Suprapubic skin (tissue), 4 donors: Measurements from ENCODE around the gene S100PBP. TPM values are rescaled to one million over a fixed set of nuclear protein-coding genes. Genes with fewer than 3 reads are reported as not detected.

Experiments used
- DNase-seq, 2 donors: peaks; one replicate each; pipeline ENCODE4 v3.0.0-alpha.2; 2019; ENCODE audit warnings: low spot score in 2 of 2
- H3K27ac ChIP-seq: fragments of 200-600 bp; sonication (generic); one replicate; pipeline ENCODE4 v1.5.1; 2019
- H3K27me3 ChIP-seq: fragments of 200-600 bp; sonication (generic); one replicate; pipeline ENCODE4 v1.5.1; 2019
- H3K36me3 ChIP-seq: fragments of 200-600 bp; sonication (generic); one replicate; pipeline ENCODE4 v1.5.1; 2019
- H3K4me1 ChIP-seq: fragments of 200-600 bp; sonication (generic); one replicate; pipeline ENCODE4 v1.5.1; 2019
- H3K4me3 ChIP-seq: fragments of 200-600 bp; sonication (generic); one replicate; pipeline ENCODE4 v1.5.1; 2019; ENCODE audit warnings: mild to moderate bottlenecking
- H3K9me3 ChIP-seq: fragments of 200-600 bp; sonication (generic); one replicate; pipeline ENCODE4 v1.5.1; 2019
- CTCF ChIP-seq, 2 donors: fragments of 200-600 bp in 1 of 2; fragments of 450-650 bp in 1 of 2; sonication (generic) in 1 of 2; IDR thresholded peaks; one replicate each; pipeline ENCODE4 v1.5.1; 2016 to 2019; ENCODE audit warnings: antibody characterized with exemption in 2 of 2, mild to moderate bottlenecking in 1 of 2, moderate library complexity in 1 of 2
- EP300 ChIP-seq: sonication (generic); formaldehyde crosslinking; IDR thresholded peaks from one replicate; pipeline ENCODE4 v1.6.1; 2017; ENCODE audit warnings: antibody characterized with exemption
- POLR2A ChIP-seq, 2 donors: fragments of 450-650 bp; IDR thresholded peaks; one replicate each; pipeline ENCODE4 v1.6.1; 2017; ENCODE audit warnings: antibody characterized with exemption in 2 of 2, mild to moderate bottlenecking in 2 of 2, moderate library complexity in 2 of 2
- POLR2AphosphoS5 ChIP-seq, 3 donors: sonication (generic); formaldehyde crosslinking; IDR thresholded peaks; one replicate each; pipeline ENCODE4 v1.6.1; 2017; ENCODE audit warnings: antibody characterized with exemption in 3 of 3
- WGBS: methylation state at CpG from one replicate; pipeline ENCODE4 v1.1.5; 2018; 5-methylcytosine and 5-hydroxymethylcytosine counted together
- total RNA-seq, 4 donors: library from RNA; depleted of rRNA; stranded (reverse); fragments of >200 nt; gene quantifications; one replicate each; pipeline ENCODE4 v1.1.0, GENCODE V29; 2016

Gene S100PBP
- total RNA-seq, 4 donors from 2014 or later: 8.8 to 39.7 (median 18.1) TPM

GRCh38 chr1:32831878-32832277, 14.4 kb downstream of the S100PBP start:
- Histone ChIP-seq H3K36me3 (peaks cover 84% of the 10 kb centered on the region), H3K9me3 (no peaks in the 10 kb centered on the region), H3K27me3 (no peaks in the 10 kb centered on the region), H3K4me1 (no peaks in the 10 kb centered on the region), H3K4me3 (no peak overlapping the region), H3K27ac (no peak overlapping the region)
- DNase-seq: no peak
- WGBS: 89% methylated on average over 1 of the region's 1 CpG
- TF ChIP-seq POLR2A (IDR thresholded peaks at IDR 0.05) (no peak), CTCF (IDR thresholded peaks at IDR 0.05) (no peak), POLR2AphosphoS5 (IDR thresholded peaks at IDR 0.05) (no peak), EP300 (no peak)

- WGBS: 45% methylated on average over 2 of the region's 2 CpGs
- TF ChIP-seq POLR2AphosphoS5 (IDR thresholded peaks at IDR 0.05) (no peak), CTCF (IDR thresholded peaks at IDR 0.05) (no peak), POLR2A (IDR thresholded peaks at IDR 0.05) (no peak), EP300 (no peak)
Measured at GRCh38 chr1:32848354-32849063, 31.1 kb downstream of the S100PBP start.

GRCh38 chr1:32855861-32856617, 38.6 kb downstream of the S100PBP start:
- TF ChIP-seq POLR2A (IDR thresholded peaks at IDR 0.05) (no peak), POLR2AphosphoS5 (IDR thresholded peaks at IDR 0.05) (no peak), CTCF (IDR thresholded peaks at IDR 0.05) (no peak), EP300 (no peak)
- peaks cover 48% of the 10 kb centered on the region for H3K36me3 ChIP-seq
- H3K4me1 ChIP-seq: no peaks in the 10 kb centered on the region
- DNase-seq: no peak
- no peaks in the 10 kb centered on the region for H3K27me3 ChIP-seq
- no peak overlapping the region for H3K27ac ChIP-seq
- no peak overlapping the region for H3K4me3 ChIP-seq
- H3K9me3 ChIP-seq: no peaks in the 10 kb centered on the region
- WGBS: 89% methylated on average over 13 of the region's 13 CpGs

More at GRCh38 chr1:32848354-32849063, 31.1 kb downstream of the S100PBP start:
- DNase-seq: no peak
- Histone ChIP-seq H3K9me3 (no peaks in the 10 kb centered on the region), H3K27ac (no peak overlapping the region), H3K4me3 (no peak overlapping the region), H3K4me1 (no peaks in the 10 kb centered on the region), H3K27me3 (no peaks in the 10 kb centered on the region), H3K36me3 (peaks cover 47% of the 10 kb centered on the region)

- Histone ChIP-seq H3K27ac (no peak overlapping the region), H3K27me3 (no peaks in the 10 kb centered on the region), H3K4me3 (no peak overlapping the region), H3K36me3 (peaks cover 50% of the 10 kb centered on the region), H3K4me1 (peaks cover 7% of the 10 kb centered on the region), H3K9me3 (no peaks in the 10 kb centered on the region)
- no peak for TF ChIP-seq EP300
- no peak for TF ChIP-seq POLR2AphosphoS5 (IDR thresholded peaks at IDR 0.05)
- TF ChIP-seq CTCF (IDR thresholded peaks at IDR 0.05): no peak
- TF ChIP-seq POLR2A (IDR thresholded peaks at IDR 0.05): no peak
- no peak for DNase-seq
- WGBS: 95% methylated on average over 2 of the region's 2 CpGs
Measured at GRCh38 chr1:32858136-32858535, 40.7 kb downstream of the S100PBP start.

GRCh38 chr1:32858791-32859190, 41.3 kb downstream of the S100PBP start:
- Histone ChIP-seq H3K27ac (no peak overlapping the region), H3K9me3 (no peaks in the 10 kb centered on the region), H3K27me3 (no peaks in the 10 kb centered on the region), H3K4me3 (no peak overlapping the region), H3K4me1 (peaks cover 7% of the 10 kb centered on the region), H3K36me3 (peaks cover 46% of the 10 kb centered on the region)
- WGBS: 92% methylated on average over 6 of the region's 7 CpGs
- TF ChIP-seq CTCF (IDR thresholded peaks at IDR 0.05) (no peak), POLR2A (IDR thresholded peaks at IDR 0.05) (no peak), POLR2AphosphoS5 (IDR thresholded peaks at IDR 0.05) (no peak), EP300 (no peak)
- DNase-seq: no peak
